ENCODE measurements around the gene LBR.
A peak's percentile ranks its signal among the peaks of the same experiment; 100 is the strongest.

Gene LBR

DNA sequence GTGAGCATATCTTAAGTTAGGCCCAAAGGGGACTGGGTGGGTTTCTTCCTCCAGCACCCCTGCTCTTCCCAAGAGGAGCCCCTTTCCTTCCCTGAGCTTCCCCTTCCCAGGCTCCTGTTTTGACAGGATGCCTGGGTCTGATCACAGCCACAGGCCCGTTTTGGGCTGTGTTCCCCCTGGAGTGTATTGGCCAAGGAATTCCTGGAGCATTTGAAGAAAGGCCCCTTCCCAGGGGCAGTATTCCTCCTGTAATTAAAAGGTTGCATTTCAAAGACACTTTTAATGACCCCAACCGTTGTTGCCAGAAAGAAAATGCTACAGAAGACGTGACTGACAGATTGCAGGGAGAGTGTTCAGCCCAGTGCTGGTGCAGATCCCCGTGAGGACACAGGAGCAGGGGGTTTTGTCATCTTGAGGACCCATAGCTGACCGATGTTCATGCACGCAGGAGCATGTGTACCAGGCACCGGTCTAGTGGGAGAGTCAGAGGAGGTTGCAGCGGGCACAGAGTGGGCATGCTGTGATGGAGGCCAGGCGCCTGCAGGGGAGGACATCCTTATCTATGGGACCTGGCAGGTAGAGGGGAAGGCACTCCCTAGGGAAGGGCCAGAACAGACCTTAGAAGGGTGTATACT, 19.3 kb upstream of the LBR start:
- Histone ChIP-seq H3K4me3 (ENCODE audit: insufficient read depth, low read length, poor library complexity, severe bottlenecking) (no peak overlapping the region), H3K27me3 (ENCODE audit: low read length) (no peaks in the 10 kb centered on the region), H2AFZ (ENCODE audit: low read depth, low read length, severe bottlenecking) (no peak overlapping the region), H3K9me3 (ENCODE audit: insufficient read depth, low read length) (no peaks in the 10 kb centered on the region), H3K9me2 (replicated peaks; ENCODE audit: insufficient read depth, low read length) (no peaks in the 10 kb centered on the region), H3K9ac (ENCODE audit: low read length) (no peak overlapping the region), H3F3A (ENCODE audit: insufficient read depth) (no peaks in the 10 kb centered on the region), H3K79me2 (ENCODE audit: insufficient read depth, low read length) (no peaks in the 10 kb centered on the region), H3K36me3 (ENCODE audit: low read length) (no peaks in the 10 kb centered on the region), H4K20me1 (ENCODE audit: low read depth, low read length) (no peaks in the 10 kb centered on the region), H3K4me2 (ENCODE audit: low read depth, low read length, poor library complexity, severe bottlenecking) (no peak overlapping the region), H3K27ac (ENCODE audit: low read depth, low read length) (no peak overlapping the region)
- TF ChIP-seq, protein P1, sequence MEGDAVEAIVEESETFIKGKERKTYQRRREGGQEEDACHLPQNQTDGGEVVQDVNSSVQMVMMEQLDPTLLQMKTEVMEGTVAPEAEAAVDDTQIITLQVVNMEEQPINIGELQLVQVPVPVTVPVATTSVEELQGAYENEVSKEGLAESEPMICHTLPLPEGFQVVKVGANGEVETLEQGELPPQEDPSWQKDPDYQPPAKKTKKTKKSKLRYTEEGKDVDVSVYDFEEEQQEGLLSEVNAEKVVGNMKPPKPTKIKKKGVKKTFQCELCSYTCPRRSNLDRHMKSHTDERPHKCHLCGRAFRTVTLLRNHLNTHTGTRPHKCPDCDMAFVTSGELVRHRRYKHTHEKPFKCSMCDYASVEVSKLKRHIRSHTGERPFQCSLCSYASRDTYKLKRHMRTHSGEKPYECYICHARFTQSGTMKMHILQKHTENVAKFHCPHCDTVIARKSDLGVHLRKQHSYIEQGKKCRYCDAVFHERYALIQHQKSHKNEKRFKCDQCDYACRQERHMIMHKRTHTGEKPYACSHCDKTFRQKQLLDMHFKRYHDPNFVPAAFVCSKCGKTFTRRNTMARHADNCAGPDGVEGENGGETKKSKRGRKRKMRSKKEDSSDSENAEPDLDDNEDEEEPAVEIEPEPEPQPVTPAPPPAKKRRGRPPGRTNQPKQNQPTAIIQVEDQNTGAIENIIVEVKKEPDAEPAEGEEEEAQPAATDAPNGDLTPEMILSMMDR (IDR thresholded peaks at IDR 0.05; ENCODE audit: insufficient read depth, low read length, poor library complexity, severe bottlenecking), result no peak
- no peak for TF ChIP-seq EZH2phosphoT487 (conservative IDR thresholded peaks at IDR 0.05; ENCODE audit: low read length)

DNA sequence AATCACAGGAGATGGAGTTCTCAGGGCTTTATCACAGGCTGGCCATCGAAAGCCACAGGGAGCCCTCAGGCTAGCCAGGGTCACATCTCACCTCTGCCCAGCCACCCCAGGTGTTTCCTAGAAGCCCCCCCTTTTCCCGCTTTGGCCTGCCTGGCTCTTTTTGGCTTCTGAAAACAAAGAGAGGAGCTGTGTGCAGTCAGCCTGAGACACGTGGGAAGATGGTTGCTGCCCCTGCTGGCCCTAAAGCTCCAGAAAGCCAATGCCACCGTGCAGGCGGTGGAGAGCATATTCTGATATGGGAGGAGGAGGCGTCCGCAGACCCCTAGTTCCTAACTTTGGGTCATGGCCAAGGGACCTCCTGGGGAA, 18.7 kb upstream of the LBR start:
- Histone ChIP-seq H3K9ac (ENCODE audit: low read length) (no peak overlapping the region), H3K79me2 (ENCODE audit: insufficient read depth, low read length) (no peaks in the 10 kb centered on the region), H3K27ac (ENCODE audit: low read depth, low read length) (no peak overlapping the region), H2AFZ (ENCODE audit: low read depth, low read length, severe bottlenecking) (no peak overlapping the region), H3K36me3 (ENCODE audit: low read length) (no peaks in the 10 kb centered on the region), H4K20me1 (ENCODE audit: low read depth, low read length) (no peaks in the 10 kb centered on the region), H3K27me3 (ENCODE audit: low read length) (no peaks in the 10 kb centered on the region), H3K9me3 (ENCODE audit: insufficient read depth, low read length) (no peaks in the 10 kb centered on the region), H3K4me3 (ENCODE audit: insufficient read depth, low read length, poor library complexity, severe bottlenecking) (no peak overlapping the region), H3F3A (ENCODE audit: insufficient read depth) (no peaks in the 10 kb centered on the region), H3K4me2 (ENCODE audit: low read depth, low read length, poor library complexity, severe bottlenecking) (no peak overlapping the region), H3K9me2 (replicated peaks; ENCODE audit: insufficient read depth, low read length) (no peaks in the 10 kb centered on the region)
- TF ChIP-seq, protein P1 (IDR thresholded peaks at IDR 0.05; ENCODE audit: insufficient read depth, low read length, poor library complexity, severe bottlenecking), result no peak
- TF ChIP-seq EZH2phosphoT487 (conservative IDR thresholded peaks at IDR 0.05; ENCODE audit: low read length), result no peak

DNA sequence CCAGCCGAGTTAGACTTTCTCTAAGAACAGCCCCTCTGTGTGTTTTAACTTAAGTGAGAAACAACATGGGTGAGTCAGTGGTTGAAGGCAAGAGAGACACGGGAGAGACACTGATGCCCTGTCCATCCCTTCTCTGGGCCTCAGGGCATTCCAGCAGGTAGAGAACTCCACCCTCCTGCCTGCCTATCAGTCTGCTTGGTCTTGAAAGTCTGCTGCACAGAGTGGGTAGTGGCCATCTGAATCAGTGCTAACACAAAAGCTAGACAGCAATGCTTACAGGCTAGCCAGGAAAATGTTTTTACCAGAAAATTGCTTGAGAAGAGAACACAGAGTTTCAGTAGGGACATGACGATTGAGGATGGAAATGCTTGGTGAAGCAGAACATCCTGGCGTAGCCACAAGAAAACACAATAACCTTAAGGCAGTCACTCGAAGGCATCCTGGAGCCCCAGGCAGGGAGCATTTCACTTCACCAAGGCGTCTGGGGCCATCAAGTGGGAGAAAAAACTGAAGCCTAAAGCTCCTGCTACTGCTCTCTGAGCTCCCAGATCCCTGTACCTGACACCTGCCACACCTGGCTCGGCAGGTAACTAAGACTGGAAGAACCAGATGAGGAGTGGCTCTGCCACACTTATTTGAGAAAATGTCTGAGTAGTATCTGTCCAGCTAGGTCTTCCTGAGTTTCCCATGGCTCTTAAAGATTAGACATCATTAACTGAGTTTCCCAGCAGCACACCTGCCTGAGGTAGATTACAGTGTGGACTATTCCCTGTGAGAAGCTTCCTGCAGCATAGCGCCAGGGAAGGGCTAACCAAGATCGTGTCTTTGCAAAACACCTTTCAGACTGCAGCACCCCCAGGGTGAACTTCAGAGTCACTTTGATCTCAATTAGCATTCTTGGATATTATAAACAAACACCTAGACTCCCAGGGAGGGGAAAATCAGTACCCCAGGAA, 18.1 kb upstream of the LBR start:
- Histone ChIP-seq H4K20me1 (ENCODE audit: low read depth, low read length) (no peaks in the 10 kb centered on the region), H3K36me3 (ENCODE audit: low read length) (no peaks in the 10 kb centered on the region), H3K4me2 (ENCODE audit: low read depth, low read length, poor library complexity, severe bottlenecking) (peak overlapping the region; percentile 54), H3K27ac (ENCODE audit: low read depth, low read length) (peak overlapping the region; percentile 76), H2AFZ (ENCODE audit: low read depth, low read length, severe bottlenecking) (peak overlapping the region; percentile 42), H3F3A (ENCODE audit: insufficient read depth) (no peaks in the 10 kb centered on the region), H3K79me2 (ENCODE audit: insufficient read depth, low read length) (no peaks in the 10 kb centered on the region), H3K9ac (ENCODE audit: low read length) (no peak overlapping the region; the same call in 1 of the 2 replicates), H3K27me3 (ENCODE audit: low read length) (no peaks in the 10 kb centered on the region), H3K4me3 (ENCODE audit: insufficient read depth, low read length, poor library complexity, severe bottlenecking) (no peak overlapping the region), H3K9me3 (ENCODE audit: insufficient read depth, low read length) (no peaks in the 10 kb centered on the region), H3K9me2 (replicated peaks; ENCODE audit: insufficient read depth, low read length) (no peaks in the 10 kb centered on the region)
- no peak for TF ChIP-seq EZH2phosphoT487 (conservative IDR thresholded peaks at IDR 0.05; ENCODE audit: low read length)
- TF ChIP-seq, protein P1 (IDR thresholded peaks at IDR 0.05; ENCODE audit: insufficient read depth, low read length, poor library complexity, severe bottlenecking), result no peak
